ENCODE results near the gene FNDC3B. TPM values are rescaled to one million over a fixed set of nuclear protein-coding genes. Genes with fewer than 3 reads are reported as not detected.

The FNDC3B gene
- total RNA-seq, 4 donors from 2014 or later, result 131 to 179 (median 170) TPM

DNA sequence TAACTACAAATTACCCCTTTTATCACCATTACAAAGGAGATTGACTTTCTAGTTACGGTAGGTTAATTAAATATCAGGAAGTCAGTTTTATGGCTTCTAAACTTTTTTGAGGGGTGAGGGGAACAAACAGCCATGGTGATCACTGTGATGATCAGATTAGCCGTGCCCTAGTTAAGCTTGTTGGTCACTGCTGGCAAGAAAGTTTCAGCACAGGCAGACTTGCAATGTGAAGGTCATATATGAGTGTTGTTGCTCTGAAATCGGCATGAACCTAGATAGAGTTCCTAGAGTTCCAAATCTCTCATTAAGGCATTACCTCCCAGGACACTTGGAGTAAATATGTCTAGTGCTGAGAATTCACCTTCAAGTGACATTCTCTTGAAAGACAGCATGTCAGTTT lies 252.3 kb downstream of the FNDC3B start:
- TF ChIP-seq CTCF (IDR thresholded peaks at IDR 0.05; ENCODE audit: low read depth), result no peak

- TF ChIP-seq CTCF (IDR thresholded peaks at IDR 0.05; ENCODE audit: low read depth), result no peak
Measured at GRCh38 chr3:172292422-172292821, 253.0 kb downstream of the FNDC3B start.

- TF ChIP-seq CTCF (IDR thresholded peaks at IDR 0.05; ENCODE audit: low read depth), result no peak
Measured at GRCh38 chr3:172293093-172293492, 253.7 kb downstream of the FNDC3B start.

DNA sequence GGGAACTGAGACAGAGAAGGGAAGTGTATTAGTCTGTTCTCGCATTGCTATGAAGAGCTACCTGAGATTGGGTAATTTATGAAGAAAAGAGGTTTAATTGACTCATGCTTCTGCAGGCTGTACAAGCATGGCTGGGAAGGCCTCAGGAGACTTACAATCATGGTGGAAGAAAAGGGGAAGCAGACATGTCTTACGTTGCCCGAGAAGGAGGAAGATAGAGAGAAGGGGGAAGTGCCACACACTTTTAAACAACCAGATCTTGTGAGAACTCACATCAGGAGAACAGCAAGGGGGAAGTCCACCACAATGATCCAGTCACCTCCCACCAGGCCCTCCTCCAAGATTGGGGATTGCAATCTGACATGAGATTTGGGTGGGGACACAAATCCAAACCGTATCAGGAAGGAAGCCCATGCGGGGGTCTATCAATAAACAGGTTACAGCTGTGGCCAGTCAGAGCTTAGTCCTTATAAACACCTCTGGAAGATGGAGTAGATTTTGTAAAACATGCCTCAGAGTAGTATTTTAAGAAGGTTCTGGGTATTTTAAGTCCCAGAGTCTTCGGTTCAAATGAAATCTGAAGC lies 254.9 kb downstream of the FNDC3B start:
- TF ChIP-seq CTCF (IDR thresholded peaks at IDR 0.05; ENCODE audit: low read depth), result no peak

DNA sequence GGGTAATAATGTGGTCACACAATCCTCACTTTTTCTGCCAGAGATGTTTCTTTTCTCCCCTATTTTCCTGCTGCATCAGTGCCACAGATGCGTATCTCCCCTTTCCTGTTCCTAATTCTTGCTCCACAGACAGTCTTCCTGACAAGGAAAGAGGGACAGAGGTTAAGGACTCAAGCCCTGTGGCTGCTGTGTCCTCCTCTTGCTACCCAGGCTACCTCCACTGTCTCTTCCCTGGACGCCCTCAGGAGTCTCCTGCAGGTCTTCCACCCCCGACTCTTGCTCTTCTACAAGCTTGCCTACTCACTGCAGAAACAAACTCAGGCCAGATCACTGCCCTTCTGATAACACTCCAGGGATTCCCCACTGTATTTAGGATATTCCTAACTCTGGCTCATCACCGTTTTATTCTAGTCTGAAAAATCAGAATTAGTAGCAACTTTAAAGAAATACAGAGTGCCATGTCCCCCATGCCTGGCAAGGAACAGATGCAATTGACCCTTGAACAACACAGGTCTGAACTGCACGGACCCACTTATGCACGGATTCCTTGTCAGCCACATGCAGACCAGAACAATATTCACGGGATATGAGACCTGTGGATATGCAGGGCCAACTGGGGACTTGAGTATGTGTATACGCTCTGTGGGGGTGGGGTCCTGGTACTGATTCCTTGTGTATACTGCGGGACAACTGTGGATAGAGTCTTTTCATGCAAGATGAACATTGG lies 257.0 kb downstream of the FNDC3B start:
- no peak for TF ChIP-seq CTCF (IDR thresholded peaks at IDR 0.05; ENCODE audit: low read depth)

- no peak for TF ChIP-seq CTCF (IDR thresholded peaks at IDR 0.05; ENCODE audit: low read depth)
Measured at GRCh38 chr3:172296975-172297332, 257.6 kb downstream of the FNDC3B start.

DNA sequence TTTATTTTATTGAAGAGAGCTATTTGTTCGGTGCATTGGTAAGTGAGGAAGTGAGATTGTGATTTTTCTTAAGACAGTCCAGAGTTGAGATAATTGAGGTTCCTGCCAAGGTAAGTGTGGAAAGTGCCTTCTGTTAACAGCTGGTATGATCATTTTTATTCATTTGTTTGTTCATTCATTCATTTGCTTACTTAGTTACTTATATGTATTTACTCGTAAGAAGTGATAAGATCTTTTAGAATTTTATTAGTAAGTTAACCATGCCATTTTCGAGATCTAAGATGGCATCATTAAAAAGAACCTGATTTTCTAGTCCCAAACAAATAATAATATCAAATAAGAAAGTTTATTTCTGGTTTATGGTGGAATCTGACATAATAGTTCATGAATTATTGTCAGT lies 258.9 kb downstream of the FNDC3B start:
- no peak for TF ChIP-seq CTCF (IDR thresholded peaks at IDR 0.05; ENCODE audit: low read depth)
